Testis (tissue), 3 donors: ENCODE results near the gene ABHD6. TPM values are rescaled to one million over a fixed set of nuclear protein-coding genes. Genes with fewer than 3 reads are reported as not detected.

Experiments
- DNase-seq: peaks from one replicate; pipeline ENCODE4 v3.0.0-alpha.2; 2019
- H3K27ac ChIP-seq, 2 donors: fragments of 200-600 bp; sonication (generic); one replicate each; pipeline ENCODE4 v1.5.1; 2019
- H3K27me3 ChIP-seq: fragments of 200-600 bp; sonication (generic); one replicate; pipeline ENCODE4 v1.5.1; 2019
- H3K36me3 ChIP-seq: fragments of 200-600 bp; sonication (generic); one replicate; pipeline ENCODE4 v1.5.1; 2017; ENCODE audit warnings: low read depth; ENCODE audit errors: missing control alignments
- H3K4me1 ChIP-seq: fragments of 200-600 bp; sonication (generic); one replicate; pipeline ENCODE4 v1.5.1; 2019
- H3K4me3 ChIP-seq, 2 donors: fragments of 200-600 bp; sonication (generic); one replicate each; pipeline ENCODE4 v1.5.1; 2017 to 2019
- H3K9me3 ChIP-seq: fragments of 200-600 bp; sonication (generic); one replicate; pipeline ENCODE4 v1.5.1; 2017
- CTCF ChIP-seq, 3 experiments: fragments of 450-650 bp in 2 of 3; fragments of 200-600 bp in 1 of 3; sonication (generic) in 1 of 3; IDR thresholded peaks; one replicate each; pipeline ENCODE4 v1.5.1; 2016 to 2019; ENCODE audit warnings: antibody characterized with exemption in 3 of 3, mild to moderate bottlenecking in 2 of 3, moderate library complexity in 1 of 3
- POLR2A ChIP-seq: fragments of 450-650 bp; IDR thresholded peaks from one replicate; pipeline ENCODE4 v1.6.1; 2017; ENCODE audit warnings: antibody characterized with exemption, mild to moderate bottlenecking, moderate library complexity
- WGBS, 2 donors: methylation state at CpG; one replicate each; pipeline ENCODE4 v1.1.5; 2018; 5-methylcytosine and 5-hydroxymethylcytosine counted together
- intact Hi-C: fragments of 100-400 bp; cut with DNase I; formaldehyde crosslinking; loops from one replicate; pipeline ENCODE4 v1.15.1; 2023; ENCODE audit warnings: low total_unique reads
- polyA plus RNA-seq: library from polyadenylated mRNA; stranded (reverse); fragments of 350-450 nt; fragmentation: Illumina TruSeq; extraction: RNeasy Lipid Tissue Mini Kit (QIAGEN cat#74804); gene quantifications from one replicate; pipeline ENCODE4 v1.2.3, GENCODE V29; 2014; ENCODE audit warnings: low read depth, low replicate concordance; ENCODE audit not compliant: insufficient read depth
- total RNA-seq, 2 donors: library from RNA; depleted of rRNA; stranded (reverse); fragments of >200 nt; gene quantifications; one replicate each; pipeline ENCODE4 v1.2.3, GENCODE V29; 2016

Gene ABHD6
- total and polyA plus RNA-seq, 3 donors from 2014 or later: 11.7 to 17.8 (median 12.1) TPM

GRCh38 chr3:58243976-58244585, 6.5 kb downstream of the ABHD6 start:
- no peaks in the 10 kb centered on the region for H3K9me3 ChIP-seq
- no peaks in the 10 kb centered on the region for H3K36me3 ChIP-seq
- H3K27me3 ChIP-seq: no peaks in the 10 kb centered on the region
- no peak overlapping the region for H3K4me3 ChIP-seq
- intact Hi-C loops: no loop called here
- no peak for DNase-seq
- no peak for TF ChIP-seq CTCF (IDR thresholded peaks at IDR 0.05)
- TF ChIP-seq POLR2A: no peak
- no peak overlapping the region for H3K27ac ChIP-seq
- H3K4me1 ChIP-seq: peaks cover 3% of the 10 kb centered on the region
- 76 to 91% methylated on average over 6 of the region's 6 CpGs for WGBS, 2 donors

GRCh38 chr3:58246148-58247047, 8.8 kb downstream of the ABHD6 start:
- no peak overlapping the region for H3K4me3 ChIP-seq
- no peak for DNase-seq
- H3K27me3 ChIP-seq: no peaks in the 10 kb centered on the region
- H3K36me3 ChIP-seq: no peaks in the 10 kb centered on the region
- peaks cover 17% of the 10 kb centered on the region for H3K4me1 ChIP-seq
- intact Hi-C loops: no loop called here
- 75 to 77% methylated on average over 8 of the region's 8 CpGs for WGBS, 2 donors
- TF ChIP-seq POLR2A (no peak), CTCF (IDR thresholded peaks at IDR 0.05) (no peak)
- no peaks in the 10 kb centered on the region for H3K9me3 ChIP-seq
- H3K27ac ChIP-seq: no peak overlapping the region

GRCh38 chr3:58249358-58250092, 11.9 kb downstream of the ABHD6 start:
- intact Hi-C loops: no loop called here
- H3K27me3 ChIP-seq: no peaks in the 10 kb centered on the region
- TF ChIP-seq CTCF (IDR thresholded peaks at IDR 0.05) (peak in 1 of 3 experiments; percentile 18), POLR2A (no peak)
- H3K4me3 ChIP-seq: no peak overlapping the region
- H3K9me3 ChIP-seq: no peaks in the 10 kb centered on the region
- no peak for DNase-seq
- H3K36me3 ChIP-seq: no peaks in the 10 kb centered on the region
- peaks cover 21% of the 10 kb centered on the region for H3K4me1 ChIP-seq
- H3K27ac ChIP-seq: no peak overlapping the region
- WGBS, 2 donors: 61 to 66% methylated on average over 7 of the region's 7 CpGs

GRCh38 chr3:58250093-58250707, 12.6 kb downstream of the ABHD6 start:
- peak overlapping the region in 1 of 2 donors; percentile 14 for H3K27ac ChIP-seq
- WGBS, 2 donors: 57 to 60% methylated on average over 8 of the region's 8 CpGs
- peaks cover 21% of the 10 kb centered on the region for H3K4me1 ChIP-seq

More at GRCh38 chr3:58250093-58250707, 12.6 kb downstream of the ABHD6 start:
- TF ChIP-seq POLR2A (no peak), CTCF (IDR thresholded peaks at IDR 0.05) (no peak)
- Histone ChIP-seq H3K4me3 (no peak overlapping the region), H3K9me3 (no peaks in the 10 kb centered on the region), H3K36me3 (no peaks in the 10 kb centered on the region), H3K27me3 (no peaks in the 10 kb centered on the region)
- intact Hi-C loops: no loop called here
- peak; percentile 27 for DNase-seq
